ENCODE results near the gene SYCP2L.
"Not testable (repeated sequence)": the region's sequence is repeated elsewhere in the genome, so short reads cannot be mapped to it uniquely, and the experiment has no call there.

Gene SYCP2L

DNA sequence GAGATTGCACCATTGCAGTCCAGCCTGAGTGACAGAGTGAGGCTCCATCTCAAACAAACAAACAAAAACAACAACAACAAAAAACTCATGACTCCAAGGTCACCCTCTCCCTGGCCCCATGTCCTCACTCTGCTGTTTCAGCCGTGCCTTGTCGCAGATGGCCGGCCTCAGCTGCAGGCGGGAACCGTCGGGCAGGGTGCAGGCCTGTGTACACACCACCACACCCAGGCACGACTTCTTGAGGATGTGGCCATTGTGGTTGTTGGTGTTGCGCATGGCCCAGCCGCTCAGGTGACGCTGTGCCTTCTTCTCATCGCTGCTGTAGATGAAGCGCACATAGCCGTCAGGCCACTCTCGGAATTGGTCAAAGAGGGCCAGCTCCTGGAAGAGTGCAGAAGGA lies 9.8 kb upstream of the SYCP2L start:
- no peak overlapping the region for H3K9ac ChIP-seq (ENCODE audit: low read depth in 1 of 2, low read length in 2 of 2)
- H3K27ac ChIP-seq (ENCODE audit: low read depth, low read length), result no peak overlapping the region
- H3K4me1 ChIP-seq (ENCODE audit: control insufficient read depth in 1 of 2, insufficient read depth in 2 of 2, low read length in 2 of 2), result no peaks in the 10 kb centered on the region
- H3K27me3 ChIP-seq (ENCODE audit: control insufficient read depth in 1 of 2, insufficient read depth in 2 of 2, low read length in 2 of 2), result peaks cover 13 to 27% of the 10 kb centered on the region in 2 donors
- no peak overlapping the region for H3K4me3 ChIP-seq (ENCODE audit: low read depth in 1 of 2, low read length in 2 of 2)
- H3K9me3 ChIP-seq (ENCODE audit: control insufficient read depth in 1 of 2, low read length in 2 of 2), result no peaks in the 10 kb centered on the region
- no peaks in the 10 kb centered on the region for H3K36me3 ChIP-seq (ENCODE audit: control insufficient read depth in 1 of 2, insufficient read depth in 2 of 2, low read length in 2 of 2)

DNA sequence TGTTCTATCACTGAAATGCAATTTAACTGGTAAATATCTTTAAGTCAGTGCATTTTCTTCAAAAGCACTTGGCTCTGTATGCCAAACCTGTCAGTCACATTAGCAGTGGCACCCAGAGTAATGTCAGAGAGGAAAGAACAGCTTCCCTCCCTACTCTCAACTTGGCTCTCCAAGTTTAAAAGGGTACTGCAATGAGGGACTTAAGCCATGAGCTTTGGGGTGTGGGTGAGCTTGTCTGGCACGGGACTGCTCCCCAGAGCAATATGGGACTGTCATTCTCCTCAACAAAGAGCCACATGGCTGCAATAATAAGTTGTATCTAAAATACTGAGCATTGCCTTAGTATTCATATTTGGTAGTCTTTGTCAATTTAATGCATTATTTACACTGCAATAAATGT lies 9.0 kb upstream of the SYCP2L start:
- no peak overlapping the region for H3K4me3 ChIP-seq (ENCODE audit: low read depth in 1 of 2, low read length in 2 of 2)
- no peak overlapping the region for H3K9ac ChIP-seq (ENCODE audit: low read depth in 1 of 2, low read length in 2 of 2)
- H3K27me3 ChIP-seq (ENCODE audit: control insufficient read depth in 1 of 2, insufficient read depth in 2 of 2, low read length in 2 of 2), result peaks cover 20 to 36% of the 10 kb centered on the region in 2 donors
- no peaks in the 10 kb centered on the region for H3K9me3 ChIP-seq (ENCODE audit: control insufficient read depth in 1 of 2, low read length in 2 of 2)
- no peaks in the 10 kb centered on the region for H3K36me3 ChIP-seq (ENCODE audit: control insufficient read depth in 1 of 2, insufficient read depth in 2 of 2, low read length in 2 of 2)
- H3K27ac ChIP-seq (ENCODE audit: low read depth, low read length), result no peak overlapping the region
- H3K4me1 ChIP-seq (ENCODE audit: control insufficient read depth in 1 of 2, insufficient read depth in 2 of 2, low read length in 2 of 2), result no peaks in the 10 kb centered on the region

DNA sequence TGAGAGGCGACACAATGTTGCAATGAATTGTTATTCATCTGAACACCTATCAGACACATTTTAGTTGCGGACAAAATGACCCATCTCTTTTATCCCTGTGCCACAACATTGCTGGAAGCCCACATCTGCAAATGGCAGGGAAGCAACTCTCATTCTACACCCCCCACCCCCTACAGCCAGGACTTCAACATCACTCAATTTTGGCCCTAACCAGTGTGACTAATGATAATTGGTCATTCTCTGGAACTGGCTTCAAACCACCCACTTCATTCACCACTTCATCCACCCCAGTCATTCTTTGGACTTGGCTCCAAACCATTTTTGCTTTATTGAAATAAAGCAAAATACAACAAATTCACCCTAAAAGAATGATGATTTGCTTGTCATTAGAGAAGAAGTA lies 6.5 kb upstream of the SYCP2L start:
- H3K27ac ChIP-seq (ENCODE audit: low read depth, low read length), result no peak overlapping the region
- H3K9me3 ChIP-seq (ENCODE audit: control insufficient read depth in 1 of 2, low read length in 2 of 2), result no peaks in the 10 kb centered on the region

DNA sequence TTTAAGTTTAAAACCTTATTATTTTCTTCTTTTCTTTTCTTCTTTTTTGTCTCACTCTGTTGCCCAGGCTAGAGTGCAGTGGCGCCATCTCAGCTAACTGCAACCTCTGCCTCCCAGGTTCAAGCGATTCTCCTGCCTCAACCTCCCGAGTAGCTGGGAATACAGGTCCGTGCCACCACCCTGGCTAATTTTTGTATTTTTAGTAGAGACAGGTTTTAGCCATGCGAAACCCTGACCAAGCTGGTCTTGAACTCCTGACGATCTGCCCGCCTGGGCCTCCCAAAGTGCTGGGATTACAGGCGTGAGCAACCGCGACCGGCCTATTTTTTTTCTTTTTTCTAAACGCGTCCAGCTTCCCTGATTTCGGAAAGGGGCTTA lies 4.6 kb upstream of the SYCP2L start:
- not testable (repeated sequence) for H3K9me3 ChIP-seq (ENCODE audit: control insufficient read depth in 1 of 2, low read length in 2 of 2); H3K4me1 ChIP-seq (ENCODE audit: control insufficient read depth in 1 of 2, insufficient read depth in 2 of 2, low read length in 2 of 2); H3K27ac ChIP-seq (ENCODE audit: low read depth, low read length); H3K4me3 ChIP-seq (ENCODE audit: low read depth in 1 of 2, low read length in 2 of 2); H3K36me3 ChIP-seq (ENCODE audit: control insufficient read depth in 1 of 2, insufficient read depth in 2 of 2, low read length in 2 of 2); H3K9ac ChIP-seq (ENCODE audit: low read depth in 1 of 2, low read length in 2 of 2)
- H3K27me3 ChIP-seq (ENCODE audit: control insufficient read depth in 1 of 2, insufficient read depth in 2 of 2, low read length in 2 of 2), result peaks cover 43 to 61% of the 10 kb centered on the region in 2 donors

More for the DNA sequence above, 6.5 kb upstream of the SYCP2L start:
- Histone ChIP-seq H3K36me3 (ENCODE audit: control insufficient read depth in 1 of 2, insufficient read depth in 2 of 2, low read length in 2 of 2) (no peaks in the 10 kb centered on the region), H3K27me3 (ENCODE audit: control insufficient read depth in 1 of 2, insufficient read depth in 2 of 2, low read length in 2 of 2) (peaks cover 33 to 46% of the 10 kb centered on the region in 2 donors), H3K4me1 (ENCODE audit: control insufficient read depth in 1 of 2, insufficient read depth in 2 of 2, low read length in 2 of 2) (no peaks in the 10 kb centered on the region), H3K9ac (ENCODE audit: low read depth in 1 of 2, low read length in 2 of 2) (no peak overlapping the region), H3K4me3 (ENCODE audit: low read depth in 1 of 2, low read length in 2 of 2) (no peak overlapping the region)

DNA sequence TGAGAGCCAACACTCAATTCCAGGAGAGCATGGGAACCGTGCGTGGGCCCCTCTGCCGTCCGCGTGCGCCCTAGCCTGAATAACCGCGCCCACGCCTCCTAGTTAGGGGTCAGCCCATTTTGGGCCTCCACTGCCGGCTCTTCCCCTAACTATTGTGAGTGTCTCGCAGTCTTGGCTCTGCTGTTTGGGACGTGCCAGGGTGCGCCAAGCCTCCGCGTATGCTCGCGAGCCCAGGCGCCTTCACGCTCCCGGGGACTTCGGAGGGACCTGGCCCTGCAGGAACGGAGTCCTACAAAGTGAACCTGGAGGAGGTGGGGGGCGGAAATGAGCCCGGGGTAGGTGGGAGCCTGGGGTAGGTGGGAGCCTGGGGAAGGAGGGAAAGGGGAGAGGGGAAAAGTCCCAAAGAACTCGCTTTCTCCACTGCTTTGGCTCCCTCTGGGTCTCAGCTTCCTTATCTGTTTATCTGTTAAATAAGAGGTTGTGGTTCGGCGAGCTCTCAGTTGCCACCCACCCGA lies 4.1 kb upstream of the SYCP2L start:
- no peak overlapping the region for H3K4me3 ChIP-seq (ENCODE audit: low read depth in 1 of 2, low read length in 2 of 2)
- no peaks in the 10 kb centered on the region for H3K4me1 ChIP-seq (ENCODE audit: control insufficient read depth in 1 of 2, insufficient read depth in 2 of 2, low read length in 2 of 2)
- H3K9me3 ChIP-seq (ENCODE audit: control insufficient read depth in 1 of 2, low read length in 2 of 2), result no peaks in the 10 kb centered on the region
- H3K36me3 ChIP-seq (ENCODE audit: control insufficient read depth in 1 of 2, insufficient read depth in 2 of 2, low read length in 2 of 2), result no peaks in the 10 kb centered on the region
- no peak overlapping the region for H3K27ac ChIP-seq (ENCODE audit: low read depth, low read length)
- H3K27me3 ChIP-seq (ENCODE audit: control insufficient read depth in 1 of 2, insufficient read depth in 2 of 2, low read length in 2 of 2), result peaks cover 46 to 66% of the 10 kb centered on the region in 2 donors
- no peak overlapping the region for H3K9ac ChIP-seq (ENCODE audit: low read depth in 1 of 2, low read length in 2 of 2)

DNA sequence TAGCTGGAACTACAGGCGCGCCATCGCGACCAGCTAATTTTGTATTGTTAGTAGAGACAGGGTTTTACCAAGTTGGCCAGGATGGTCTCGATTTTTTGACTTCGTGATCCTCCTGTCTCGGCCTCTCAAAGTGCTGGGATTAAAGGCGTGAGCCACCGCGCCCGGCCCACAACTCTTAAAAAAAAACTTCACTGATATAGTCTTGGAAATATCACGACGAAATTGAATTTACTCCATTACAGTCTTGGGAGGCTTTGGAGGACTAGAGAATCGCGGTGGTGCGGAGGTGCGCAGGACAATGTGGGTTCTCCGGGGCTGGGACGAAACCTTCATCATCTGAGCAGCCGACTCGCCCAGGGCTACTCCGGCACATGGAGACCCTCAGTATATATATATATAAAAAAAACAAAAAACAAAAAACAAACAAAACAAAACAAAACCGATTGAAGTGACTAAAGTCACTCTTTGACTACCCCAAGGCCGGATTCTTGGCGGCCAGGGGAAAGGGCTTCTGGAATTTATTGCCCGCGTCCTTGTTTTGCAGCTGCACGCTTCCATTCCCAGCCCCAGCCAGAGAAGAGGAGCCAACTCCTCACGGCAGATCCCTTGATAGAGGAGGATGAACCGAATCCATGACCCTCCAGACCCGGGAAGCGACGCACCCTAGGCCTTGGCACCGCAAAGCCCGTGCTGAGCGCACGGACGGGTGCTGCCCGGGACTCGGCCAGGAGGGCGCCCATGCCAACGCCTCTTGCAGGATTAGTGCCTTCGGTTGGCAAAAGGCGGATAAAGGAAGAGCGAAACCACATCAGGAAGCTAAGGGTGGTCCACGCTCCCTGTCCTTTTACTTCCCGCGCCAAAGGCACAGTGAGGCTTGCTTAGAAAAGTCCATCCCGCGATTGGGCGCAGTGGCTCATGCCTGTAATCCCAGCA lies 3.3 kb upstream of the SYCP2L start:
- no peak overlapping the region for H3K4me3 ChIP-seq (ENCODE audit: low read depth in 1 of 2, low read length in 2 of 2)
- H3K36me3 ChIP-seq (ENCODE audit: control insufficient read depth in 1 of 2, insufficient read depth in 2 of 2, low read length in 2 of 2), result no peaks in the 10 kb centered on the region
- H3K9ac ChIP-seq (ENCODE audit: low read depth in 1 of 2, low read length in 2 of 2), result no peak overlapping the region
- H3K4me1 ChIP-seq (ENCODE audit: control insufficient read depth in 1 of 2, insufficient read depth in 2 of 2, low read length in 2 of 2), result no peaks in the 10 kb centered on the region
- peaks cover 48 to 71% of the 10 kb centered on the region in 2 donors for H3K27me3 ChIP-seq (ENCODE audit: control insufficient read depth in 1 of 2, insufficient read depth in 2 of 2, low read length in 2 of 2)
- H3K9me3 ChIP-seq (ENCODE audit: control insufficient read depth in 1 of 2, low read length in 2 of 2), result no peaks in the 10 kb centered on the region
- no peak overlapping the region for H3K27ac ChIP-seq (ENCODE audit: low read depth, low read length)

DNA sequence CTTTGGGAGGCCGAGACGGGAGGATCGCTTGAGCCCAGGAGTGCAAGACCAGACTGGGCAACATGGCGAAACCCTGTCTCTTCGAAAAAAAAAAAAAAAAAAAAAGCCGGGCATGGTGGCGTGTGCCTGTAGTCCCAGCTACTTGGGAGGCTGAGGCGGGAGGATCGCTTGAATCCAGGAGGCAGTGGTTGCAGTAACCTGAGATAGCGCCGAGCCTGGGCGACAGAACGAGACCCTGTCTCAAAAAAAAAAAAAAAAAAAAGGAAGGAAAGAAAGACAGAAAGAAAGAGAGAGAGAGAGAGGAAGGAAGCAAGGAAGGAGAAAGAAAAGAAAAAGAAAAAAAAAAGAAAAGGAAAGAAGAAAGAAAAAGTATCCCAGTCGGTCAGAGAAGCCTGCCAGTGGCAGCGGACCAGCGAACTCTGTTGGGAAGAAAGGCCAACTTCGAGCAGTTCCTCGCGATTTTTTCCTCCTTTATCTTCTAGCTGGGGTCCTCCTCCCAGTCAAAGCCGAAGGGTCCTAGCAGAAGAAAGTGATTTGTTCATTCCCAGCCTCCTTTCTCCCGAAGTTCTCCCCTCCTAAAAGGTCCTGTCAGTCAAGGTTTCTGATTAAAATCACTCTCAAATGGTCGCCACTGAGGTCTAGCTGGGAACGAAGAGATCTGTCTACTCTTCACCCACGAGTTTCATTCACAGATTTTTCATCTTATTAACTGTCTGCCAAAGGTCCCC lies 2.4 kb upstream of the SYCP2L start:
- Histone ChIP-seq H3K4me1 (ENCODE audit: control insufficient read depth in 1 of 2, insufficient read depth in 2 of 2, low read length in 2 of 2) (no peaks in the 10 kb centered on the region), H3K36me3 (ENCODE audit: control insufficient read depth in 1 of 2, insufficient read depth in 2 of 2, low read length in 2 of 2) (no peaks in the 10 kb centered on the region), H3K9me3 (ENCODE audit: control insufficient read depth in 1 of 2, low read length in 2 of 2) (no peaks in the 10 kb centered on the region), H3K4me3 (ENCODE audit: low read depth in 1 of 2, low read length in 2 of 2) (no peak overlapping the region), H3K27me3 (ENCODE audit: control insufficient read depth in 1 of 2, insufficient read depth in 2 of 2, low read length in 2 of 2) (peaks cover 46 to 68% of the 10 kb centered on the region in 2 donors), H3K9ac (ENCODE audit: low read depth in 1 of 2, low read length in 2 of 2) (no peak overlapping the region), H3K27ac (ENCODE audit: low read depth, low read length) (no peak overlapping the region)

DNA sequence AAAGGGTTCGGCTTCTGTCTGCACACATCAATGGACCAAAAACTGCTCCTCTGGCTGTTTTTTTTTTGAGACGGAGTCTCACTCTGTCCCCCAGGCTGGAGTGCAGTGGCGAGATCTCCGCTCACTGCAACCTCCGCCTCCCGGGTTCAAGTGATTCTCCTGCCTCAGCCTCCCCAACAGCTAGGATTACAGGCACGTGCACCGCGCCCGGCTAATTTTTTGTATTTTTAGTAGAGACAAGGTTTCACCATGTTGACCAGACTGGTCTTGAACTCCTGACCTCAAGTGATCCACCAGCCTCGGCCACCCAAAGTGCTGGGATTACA lies 524 bp upstream of the SYCP2L start:
- peaks cover 39 to 54% of the 10 kb centered on the region in 2 donors for H3K27me3 ChIP-seq (ENCODE audit: control insufficient read depth in 1 of 2, insufficient read depth in 2 of 2, low read length in 2 of 2)
- not testable (repeated sequence) for H3K9me3 ChIP-seq (ENCODE audit: control insufficient read depth in 1 of 2, low read length in 2 of 2); H3K36me3 ChIP-seq (ENCODE audit: control insufficient read depth in 1 of 2, insufficient read depth in 2 of 2, low read length in 2 of 2); H3K9ac ChIP-seq (ENCODE audit: low read depth in 1 of 2, low read length in 2 of 2); H3K27ac ChIP-seq (ENCODE audit: low read depth, low read length); H3K4me1 ChIP-seq (ENCODE audit: control insufficient read depth in 1 of 2, insufficient read depth in 2 of 2, low read length in 2 of 2)
- H3K4me3 ChIP-seq (ENCODE audit: low read depth in 1 of 2, low read length in 2 of 2), result peak overlapping the region in 1 of 2 donors; percentile 60

DNA sequence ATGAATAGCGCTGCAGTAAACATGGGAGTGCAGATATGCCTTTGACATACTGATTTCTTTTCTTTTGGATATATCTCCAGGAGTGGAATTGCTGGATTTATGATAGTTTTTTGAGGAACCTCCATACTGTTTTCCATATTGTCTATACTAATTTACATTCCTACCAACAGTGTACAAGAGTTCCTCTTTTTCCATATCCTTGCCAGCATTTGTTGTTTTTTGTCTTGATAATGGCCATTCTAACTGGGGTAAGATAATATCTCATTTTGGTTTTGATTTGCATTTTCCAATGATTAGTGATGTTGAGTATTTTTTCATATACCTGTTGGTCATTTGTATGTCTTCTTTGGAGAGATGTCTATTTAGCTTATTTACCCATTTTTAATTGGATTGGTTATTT lies 3.3 kb downstream of the SYCP2L start:
- no peak overlapping the region for H3K9ac ChIP-seq (ENCODE audit: low read depth in 1 of 2, low read length in 2 of 2)
- H3K36me3 ChIP-seq (ENCODE audit: control insufficient read depth in 1 of 2, insufficient read depth in 2 of 2, low read length in 2 of 2), result no peaks in the 10 kb centered on the region
- peaks cover 15 to 26% of the 10 kb centered on the region in 2 donors for H3K27me3 ChIP-seq (ENCODE audit: control insufficient read depth in 1 of 2, insufficient read depth in 2 of 2, low read length in 2 of 2)
- no peaks in the 10 kb centered on the region for H3K4me1 ChIP-seq (ENCODE audit: control insufficient read depth in 1 of 2, insufficient read depth in 2 of 2, low read length in 2 of 2)
- H3K9me3 ChIP-seq (ENCODE audit: control insufficient read depth in 1 of 2, low read length in 2 of 2), result no peaks in the 10 kb centered on the region
- no peak overlapping the region for H3K27ac ChIP-seq (ENCODE audit: low read depth, low read length)
- no peak overlapping the region for H3K4me3 ChIP-seq (ENCODE audit: low read depth in 1 of 2, low read length in 2 of 2)

DNA sequence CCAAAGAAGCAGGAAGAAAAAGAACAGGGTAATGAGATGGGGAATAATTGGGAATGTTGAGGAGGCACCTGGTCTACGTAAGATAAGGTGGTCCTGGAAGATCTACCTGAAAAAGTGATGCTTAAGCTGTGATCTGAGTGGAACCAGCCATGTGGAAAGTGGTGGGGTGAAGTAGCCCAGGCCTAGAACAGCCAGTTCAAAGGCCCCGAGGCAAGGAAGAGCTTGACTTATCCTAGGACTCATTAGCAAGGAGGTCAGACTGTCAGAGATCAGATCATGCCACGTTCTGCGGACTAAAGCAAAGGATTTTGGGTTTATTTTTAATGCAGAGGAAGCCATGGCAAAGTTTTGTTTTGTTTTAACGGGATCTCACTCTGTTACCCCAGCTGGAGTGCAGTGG lies 5.1 kb downstream of the SYCP2L start:
- peaks cover 8 to 13% of the 10 kb centered on the region in 2 donors for H3K27me3 ChIP-seq (ENCODE audit: control insufficient read depth in 1 of 2, insufficient read depth in 2 of 2, low read length in 2 of 2)
- H3K36me3 ChIP-seq (ENCODE audit: control insufficient read depth in 1 of 2, insufficient read depth in 2 of 2, low read length in 2 of 2), result no peaks in the 10 kb centered on the region
- H3K4me3 ChIP-seq (ENCODE audit: low read depth in 1 of 2, low read length in 2 of 2), result no peak overlapping the region
- H3K9ac ChIP-seq (ENCODE audit: low read depth in 1 of 2, low read length in 2 of 2), result no peak overlapping the region
- H3K27ac ChIP-seq (ENCODE audit: low read depth, low read length), result no peak overlapping the region
- H3K4me1 ChIP-seq (ENCODE audit: control insufficient read depth in 1 of 2, insufficient read depth in 2 of 2, low read length in 2 of 2), result no peaks in the 10 kb centered on the region
- H3K9me3 ChIP-seq (ENCODE audit: control insufficient read depth in 1 of 2, low read length in 2 of 2), result no peaks in the 10 kb centered on the region
